Measurements from ENCODE around the gene SLC25A26.

DNA sequence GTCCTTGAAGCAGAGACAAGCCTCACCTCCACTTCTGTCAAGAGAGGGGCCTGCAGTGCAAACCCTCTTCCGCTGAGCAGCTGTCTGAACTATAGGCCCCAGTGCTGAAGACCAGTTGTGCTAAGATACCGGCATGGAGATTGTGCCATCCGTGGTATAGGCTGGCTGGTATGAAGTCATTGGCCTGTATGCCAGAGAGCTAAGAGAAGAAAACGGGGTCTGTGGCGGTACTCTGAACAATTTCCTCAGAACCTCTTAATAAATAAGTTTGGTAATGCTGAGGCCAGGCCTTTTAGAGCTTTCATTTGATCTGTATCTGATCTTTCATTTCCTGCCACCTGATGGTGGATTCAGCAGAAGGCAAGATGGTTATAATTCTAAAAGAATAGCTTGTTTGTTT is 157.0 kb downstream of the SLC25A26 start:
- TF ChIP-seq, protein P1, sequence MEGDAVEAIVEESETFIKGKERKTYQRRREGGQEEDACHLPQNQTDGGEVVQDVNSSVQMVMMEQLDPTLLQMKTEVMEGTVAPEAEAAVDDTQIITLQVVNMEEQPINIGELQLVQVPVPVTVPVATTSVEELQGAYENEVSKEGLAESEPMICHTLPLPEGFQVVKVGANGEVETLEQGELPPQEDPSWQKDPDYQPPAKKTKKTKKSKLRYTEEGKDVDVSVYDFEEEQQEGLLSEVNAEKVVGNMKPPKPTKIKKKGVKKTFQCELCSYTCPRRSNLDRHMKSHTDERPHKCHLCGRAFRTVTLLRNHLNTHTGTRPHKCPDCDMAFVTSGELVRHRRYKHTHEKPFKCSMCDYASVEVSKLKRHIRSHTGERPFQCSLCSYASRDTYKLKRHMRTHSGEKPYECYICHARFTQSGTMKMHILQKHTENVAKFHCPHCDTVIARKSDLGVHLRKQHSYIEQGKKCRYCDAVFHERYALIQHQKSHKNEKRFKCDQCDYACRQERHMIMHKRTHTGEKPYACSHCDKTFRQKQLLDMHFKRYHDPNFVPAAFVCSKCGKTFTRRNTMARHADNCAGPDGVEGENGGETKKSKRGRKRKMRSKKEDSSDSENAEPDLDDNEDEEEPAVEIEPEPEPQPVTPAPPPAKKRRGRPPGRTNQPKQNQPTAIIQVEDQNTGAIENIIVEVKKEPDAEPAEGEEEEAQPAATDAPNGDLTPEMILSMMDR (IDR thresholded peaks at IDR 0.05), result no peak
- no peak for TF ChIP-seq POLR2A (IDR thresholded peaks at IDR 0.05)
